Endothelial cell of umbilical vein (primary cell): ENCODE measurements around the gene TNFRSF12A. TPM values are rescaled to one million over a fixed set of nuclear protein-coding genes. Genes with fewer than 3 reads are reported as not detected.

Source experiments
- BruUV-seq: library from RNA; stranded (reverse); fragments of 400-500 nt; replicated peaks from 2 replicates; lab custom pipeline; 2021; lab: Mats Ljungman, UMichigan
- CTCF ChIA-PET: fragments of 300-600, 350-600 bp; sonication (Branson Sonifier 250); formaldehyde crosslinking; loops from one replicate; lab custom pipeline; 2021; ENCODE audit warnings: antibody characterized with exemption, inconsistent platforms; lab: Charles Lee
- POLR2A ChIA-PET: fragments of 300-600, 350-600 bp; sonication (Branson Sonifier 250); formaldehyde crosslinking; loops from one replicate; lab custom pipeline; 2021; ENCODE audit warnings: antibody characterized with exemption, inconsistent platforms; lab: Charles Lee
- DNase-seq: peaks from one replicate; pipeline ENCODE4 v3.0.0-alpha.2; 2011; ENCODE audit warnings: low read depth, low spot score
- FAIRE-seq: peaks from 2 replicates; lab custom pipeline; 2011; peaks lifted over from hg19 to GRCh38; lab: Jason Lieb, UNC
- H2AFZ ChIP-seq: 2 replicates; pipeline ENCODE4 v1.6.0; 2012; ENCODE audit warnings: low read depth, low read length, control low read depth, inconsistent platforms
- H3K27ac ChIP-seq: 2 replicates; pipeline ENCODE4 v1.5.1; 2011; ENCODE audit warnings: low read depth, mild to moderate bottlenecking, control low read depth, low read length, moderate library complexity; ENCODE audit not compliant: insufficient read depth
- H3K27me3 ChIP-seq, 2 experiments: 2 replicates each; pipeline versions ENCODE4 v1.6.0 to v1.6.1; 2011; ENCODE audit warnings: low read length in 2 of 2, mixed read lengths in 1 of 2; ENCODE audit not compliant: control insufficient read depth in 2 of 2, insufficient read depth in 2 of 2
- H3K36me3 ChIP-seq, 2 experiments: 2 replicates in 1 of 2; 3 replicates in 1 of 2; pipeline ENCODE4 v1.5.1; 2011; ENCODE audit warnings: low read length in 2 of 2, mild to moderate bottlenecking in 1 of 2, moderate library complexity in 1 of 2; ENCODE audit not compliant: control insufficient read depth in 2 of 2, insufficient read depth in 2 of 2; ENCODE audit errors: extremely low read depth in 1 of 2
- H3K4me1 ChIP-seq: 3 replicates; pipeline ENCODE4 v1.5.1; 2011; ENCODE audit warnings: mild to moderate bottlenecking, low read length; ENCODE audit not compliant: control insufficient read depth, insufficient read depth; ENCODE audit errors: extremely low read depth
- H3K4me2 ChIP-seq: 2 replicates; pipeline ENCODE4 v1.6.1; 2011; ENCODE audit warnings: low read length, control low read depth, mixed read lengths; ENCODE audit not compliant: insufficient read depth
- H3K4me3 ChIP-seq, 3 experiments: fragments of 200-600 bp in 1 of 3; sonication (generic), shearing (Covaris generic) in 1 of 3; replicated peaks in 1 of 3; 2 replicates each; pipeline ENCODE4 v1.5.1; 2011 to 2016; ENCODE audit warnings: control low read depth in 3 of 3, low read length in 3 of 3, mild to moderate bottlenecking in 2 of 3, inconsistent platforms in 1 of 3, low read depth in 1 of 3, moderate library complexity in 1 of 3; ENCODE audit not compliant: insufficient read depth in 1 of 3
- H3K79me2 ChIP-seq: 2 replicates; pipeline ENCODE4 v1.6.0; 2012; ENCODE audit warnings: low read length, inconsistent platforms; ENCODE audit not compliant: control insufficient read depth, insufficient read depth
- H3K9ac ChIP-seq: replicated peaks from 2 replicates; pipeline ENCODE3; 2011; ENCODE audit warnings: low read length, control low read depth; ENCODE audit not compliant: insufficient read depth; ENCODE audit errors: extremely low read depth
- H3K9me1 ChIP-seq: replicated peaks from 3 replicates; pipeline ENCODE4 v1.6.0; 2011; ENCODE audit warnings: mild to moderate bottlenecking, low read length; ENCODE audit not compliant: control insufficient read depth, insufficient read depth; ENCODE audit errors: extremely low read depth
- H3K9me3 ChIP-seq: replicated peaks from 2 replicates; pipeline ENCODE4 v1.5.1; 2012; ENCODE audit warnings: low read length, inconsistent platforms; ENCODE audit not compliant: control insufficient read depth, insufficient read depth
- H4K20me1 ChIP-seq: replicated peaks from 2 replicates; pipeline ENCODE3; 2011; ENCODE audit warnings: mild to moderate bottlenecking, low read length; ENCODE audit not compliant: control insufficient read depth, insufficient read depth; ENCODE audit errors: extremely low read depth
- EZH2 ChIP-seq: IDR thresholded peaks from 2 replicates; pipeline ENCODE4 v1.6.1; 2012; ENCODE audit warnings: borderline replicate concordance, low read depth, mild to moderate bottlenecking, moderate library complexity, low read length, inconsistent platforms; ENCODE audit not compliant: severe bottlenecking
- FOS ChIP-seq: IDR thresholded peaks from 2 replicates; pipeline ENCODE4 v1.6.1; 2011; ENCODE audit warnings: mild to moderate bottlenecking, low read length, moderate library complexity, borderline replicate concordance; ENCODE audit not compliant: insufficient read depth
- GATA2 ChIP-seq: IDR thresholded peaks from 2 replicates; pipeline ENCODE4 v1.7.0; 2011; ENCODE audit warnings: low read depth, mild to moderate bottlenecking, moderate library complexity, mixed read lengths, low read length; ENCODE audit not compliant: insufficient read length, insufficient read depth
- JUN ChIP-seq: IDR thresholded peaks from 2 replicates; pipeline ENCODE4 v1.6.1; 2011; ENCODE audit warnings: borderline replicate concordance, low read depth; ENCODE audit not compliant: insufficient read length, insufficient read depth
- MAX ChIP-seq: IDR thresholded peaks from 2 replicates; pipeline ENCODE4 v1.6.1; 2011; ENCODE audit not compliant: insufficient read depth, insufficient read length
- POLR2AphosphoS5 ChIP-seq: IDR thresholded peaks from 2 replicates; pipeline ENCODE4 v1.6.1; 2012; ENCODE audit warnings: low read depth, mild to moderate bottlenecking, control low read depth, low read length, moderate library complexity; ENCODE audit not compliant: insufficient read depth
- dilution Hi-C: fragments of 300-500 bp; cut with MboI; formaldehyde crosslinking; loops from one replicate; pipeline ENCODE4 v1.15.0; 2019; ENCODE audit warnings: low sequenced_read_pairs; ENCODE audit not compliant: extremely low pct_ligation_motif_present
- intact Hi-C: fragments of 100-400 bp; cut with micrococcal nuclease; formaldehyde crosslinking; loops from one replicate; pipeline ENCODE4 v1.10.0; 2022
- polyA plus RNA-seq, 4 experiments: library from polyadenylated mRNA; depleted of rRNA in 3 of 4; stranded (reverse) in 3 of 4; unstranded in 1 of 4; fragments of >200 nt; gene quantifications; 2 replicates each; pipeline versions ENCODE4 v1.2.1 to v1.2.3, GENCODE V29; 2011 to 2012; ENCODE audit warnings: missing spikeins in 1 of 4
- total RNA-seq: library from RNA; stranded (reverse); gene quantifications from 2 replicates; pipeline ENCODE4 v1.2.3, GENCODE V29; 2021

Gene TNFRSF12A
- total and polyA plus RNA-seq, 2 donors (not counting 3 experiments of a cell fraction or from before 2014, with no cell fraction given) = 162 to 187 TPM

DNA sequence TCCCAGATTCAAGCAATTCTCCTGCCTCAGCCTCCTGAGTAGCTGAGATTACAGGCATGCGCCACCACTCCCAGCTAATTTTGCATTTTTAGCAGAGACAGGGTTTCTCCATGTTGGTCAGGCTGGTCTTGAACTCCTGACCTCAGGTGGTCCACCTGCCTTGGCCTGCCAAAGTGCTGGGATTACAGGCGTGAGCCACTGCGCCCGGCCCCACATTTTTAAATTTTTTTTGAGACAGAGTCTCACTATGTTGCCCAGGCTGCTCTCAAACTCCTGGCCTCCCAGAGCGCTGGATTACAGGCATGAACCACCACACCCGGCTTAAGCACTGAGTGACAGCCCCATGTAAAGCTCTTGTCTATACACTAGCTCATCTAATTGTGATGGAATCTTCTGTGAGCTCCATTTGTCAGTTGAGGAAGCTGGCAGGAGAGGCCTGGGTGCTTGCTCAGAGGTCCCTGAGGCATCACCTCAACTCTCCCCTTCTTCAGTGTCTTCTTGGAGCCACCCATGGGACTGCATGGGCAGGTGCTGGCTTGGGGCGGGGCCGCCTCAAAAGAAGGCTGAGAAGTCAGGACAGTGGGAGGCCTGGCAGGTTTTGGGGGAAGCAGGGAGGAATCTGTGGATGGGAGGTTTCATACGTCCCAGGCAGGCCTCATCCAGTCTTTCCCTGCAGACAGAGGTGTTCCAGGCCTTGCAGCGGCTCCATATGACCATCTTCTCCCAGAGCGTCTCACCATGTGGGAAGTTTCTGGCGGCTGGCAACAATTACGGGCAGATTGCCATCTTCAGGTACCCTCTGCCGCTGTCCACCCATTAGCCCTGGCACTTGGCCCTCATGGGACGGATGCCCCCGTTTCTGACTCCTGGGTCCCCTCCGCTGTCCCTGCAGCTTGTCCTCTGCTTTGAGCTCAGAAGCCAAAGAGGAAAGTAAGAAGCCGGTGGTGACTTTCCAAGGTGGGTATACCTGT is 5.1 kb downstream of the TNFRSF12A start:
- no peak overlapping the region for H3K4me2 ChIP-seq
- H3K9ac ChIP-seq = no peak overlapping the region
- POLR2A ChIA-PET = interaction anchor here (0.7 kb wide), 1 partner anchor 273 kb away, joined by 4 read pairs; no protein-coding TSS in a partner anchor
- CTCF ChIA-PET = interaction anchor here (0.7 to 2.2 kb wide), 4 partner anchors 8 to 109 kb away, joined by 3 to 9 read pairs (median 4); no protein-coding TSS in a partner anchor
- no peak overlapping the region for H3K27ac ChIP-seq
- FAIRE-seq (no peak), DNase-seq (no peak)
- H3K9me3 ChIP-seq = no peaks in the 10 kb centered on the region
- TF ChIP-seq GATA2 (no peak), POLR2AphosphoS5 (no peak), FOS (no peak)
- no peak overlapping the region for H2AFZ ChIP-seq
- intact Hi-C loops (no loop called here), dilution Hi-C loops (no loop called here)
- H3K79me2 ChIP-seq = peaks cover 2% of the 10 kb centered on the region
- H3K27me3 ChIP-seq = peaks cover 15 to 16% of the 10 kb centered on the region in 2 experiments
- peaks cover 0 to 9% of the 10 kb centered on the region in 2 experiments for H3K36me3 ChIP-seq
- no peaks in the 10 kb centered on the region for H4K20me1 ChIP-seq
- no peaks in the 10 kb centered on the region for H3K9me1 ChIP-seq
- no peak overlapping the region for H3K4me3 ChIP-seq
- no TSS peak for BruUV-seq
- peaks cover 18% of the 10 kb centered on the region for H3K4me1 ChIP-seq

DNA sequence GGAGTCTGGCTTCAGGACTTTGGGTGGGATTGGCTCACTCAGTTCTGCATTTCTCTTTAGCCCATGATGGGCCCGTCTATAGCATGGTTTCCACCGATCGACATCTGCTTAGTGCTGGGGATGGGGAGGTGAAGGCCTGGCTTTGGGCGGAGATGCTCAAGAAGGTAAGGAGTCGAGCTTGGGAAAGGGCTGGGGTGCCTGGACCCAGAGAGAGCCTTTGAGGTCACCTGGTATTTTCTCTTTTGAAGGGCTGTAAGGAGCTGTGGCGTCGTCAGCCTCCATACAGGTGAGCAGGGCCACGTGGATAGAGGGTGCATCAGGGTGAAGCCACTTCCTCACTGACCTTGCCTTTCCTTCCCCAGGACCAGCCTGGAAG is 5.8 kb downstream of the TNFRSF12A start:
- Histone ChIP-seq H4K20me1 (no peaks in the 10 kb centered on the region), H2AFZ (no peak overlapping the region), H3K79me2 (peaks cover 2% of the 10 kb centered on the region), H3K9me1 (no peaks in the 10 kb centered on the region), H3K27ac (no peak overlapping the region), H3K4me1 (peaks cover 18% of the 10 kb centered on the region), H3K9ac (no peak overlapping the region), H3K9me3 (no peaks in the 10 kb centered on the region), H3K4me2 (no peak overlapping the region), H3K36me3 (peaks cover 0 to 9% of the 10 kb centered on the region in 2 experiments), H3K27me3 (peaks cover 20 to 22% of the 10 kb centered on the region in 2 experiments), H3K4me3 (no peak overlapping the region)
- DNase-seq (no peak), FAIRE-seq (no peak)
- TF ChIP-seq FOS (no peak), MAX (no peak), EZH2 (no peak), JUN (no peak)
- POLR2A ChIA-PET = no interaction called here
- CTCF ChIA-PET = interaction anchor here (1.3 to 1.5 kb wide), 2 partner anchors 8 to 104 kb away, joined by 3 to 5 read pairs; no protein-coding TSS in a partner anchor
- intact Hi-C loops (no loop called here), dilution Hi-C loops (no loop called here)
- BruUV-seq = no TSS peak
